ENCODE data around the gene TRHDE. TPM values are rescaled to one million over a fixed set of nuclear protein-coding genes. Genes with fewer than 3 reads are reported as not detected.

Gene TRHDE
- total and polyA plus RNA-seq, 9 of the 15 experiments (the other 6 are each of a cell fraction or from before 2014, with no cell fraction given) = 0.03 to 0.29 (median 0.09) TPM

GRCh38 chr12:72274931-72275330 lies 2.8 kb downstream of the TRHDE start:
- WGBS (ENCODE audit: insufficient coverage, low coverage, missing lambda C conversion rate) = 0% methylated on average over 1 of the region's 1 CpG
- Histone ChIP-seq H3K9ac (ENCODE audit: insufficient read depth in 1 of 2, low read depth in 2 of 2, low read length in 2 of 2) (no peak overlapping the region), H3K9me3 (replicated peaks; ENCODE audit: control insufficient read depth, insufficient read depth, low read depth, low read length) (no peaks in the 10 kb centered on the region), H2AFZ (ENCODE audit: low read depth, low read length) (no peak overlapping the region), H3K4me3 (no peak overlapping the region), H3K36me3 (ENCODE audit: control insufficient read depth, insufficient read depth, low read length) (no peaks in the 10 kb centered on the region), H4K20me1 (replicated peaks; ENCODE audit: control insufficient read depth, insufficient read depth, low read length) (0 out of 2 replicates have a peak, but pooled peaks cover 2% of the 10 kb centered on the region), H3K27ac (ENCODE audit: extremely low read depth, low read depth, low read length) (no peak overlapping the region), H3K79me2 (ENCODE audit: control insufficient read depth, insufficient read depth, low read length) (no peaks in the 10 kb centered on the region), H3K27me3 (ENCODE audit: control insufficient read depth in 2 of 2, insufficient read depth in 2 of 2, low read length in 2 of 2) (peaks cover 4 to 30% of the 10 kb centered on the region in 2 experiments; a peak in 4 of 5 replicates), H3K4me1 (replicated peaks in 1 of 2; ENCODE audit: control insufficient read depth in 2 of 2, insufficient read depth in 2 of 2, low read length in 2 of 2) (peaks cover 0 to 9% of the 10 kb centered on the region in 2 experiments; a peak in 2 of 5 replicates), H3K9me1 (ENCODE audit: control insufficient read depth, insufficient read depth, low read length) (no peaks in the 10 kb centered on the region), H3K4me2 (ENCODE audit: insufficient read depth, low read length) (no peak overlapping the region)
- no peak for ATAC-seq
- POLR2A ChIA-PET = no interaction called here
- intact Hi-C loops (cut with micrococcal nuclease) (no loop called here), in situ Hi-C loops (cut with MboI) (no loop called here)
- TF ChIP-seq ZNF124 (CRISPR knock-in tag; IDR thresholded peaks at IDR 0.05) = no peak
- no peak for TF ChIP-seq KAT7 (CRISPR knock-in tag; IDR thresholded peaks at IDR 0.05; ENCODE audit: borderline replicate concordance)
- CTCF ChIA-PET (ENCODE audit: low intra/inter-chr PET ratio) = no interaction called here
- no peak for DNase-seq (ENCODE audit: extremely low read depth in 1 of 4, low spot score in 3 of 4)
- no peak for FAIRE-seq
- no TSS peak for BruUV-seq (replicated peaks)

- H4K20me1 ChIP-seq (replicated peaks; ENCODE audit: control insufficient read depth, insufficient read depth, low read length) = 0 out of 2 replicates have a peak, but pooled peaks cover 2% of the 10 kb centered on the region
- no peak for FAIRE-seq
- BruUV-seq (replicated peaks) = no TSS peak
- no peak overlapping the region for H3K9ac ChIP-seq (ENCODE audit: insufficient read depth in 1 of 2, low read depth in 2 of 2, low read length in 2 of 2)
- no peaks in the 10 kb centered on the region for H3K9me1 ChIP-seq (ENCODE audit: control insufficient read depth, insufficient read depth, low read length)
- ChIA-PET CTCF (ENCODE audit: low intra/inter-chr PET ratio) (no interaction called here), POLR2A (no interaction called here)
- WGBS (ENCODE audit: insufficient coverage, low coverage, missing lambda C conversion rate) = 0% methylated on average over 2 of the region's 2 CpGs
- no peak overlapping the region for H3K4me3 ChIP-seq
- no peak for DNase-seq (ENCODE audit: extremely low read depth in 1 of 4, low spot score in 3 of 4)
- H2AFZ ChIP-seq (ENCODE audit: low read depth, low read length) = no peak overlapping the region
- no peak overlapping the region for H3K4me2 ChIP-seq (ENCODE audit: insufficient read depth, low read length)
- H3K27ac ChIP-seq (ENCODE audit: extremely low read depth, low read depth, low read length) = no peak overlapping the region
- H3K79me2 ChIP-seq (ENCODE audit: control insufficient read depth, insufficient read depth, low read length) = no peaks in the 10 kb centered on the region
- in situ Hi-C loops (cut with MboI) (no loop called here), intact Hi-C loops (cut with micrococcal nuclease) (no loop called here)
- H3K4me1 ChIP-seq (replicated peaks in 1 of 2; ENCODE audit: control insufficient read depth in 2 of 2, insufficient read depth in 2 of 2, low read length in 2 of 2) = peaks cover 0 to 9% of the 10 kb centered on the region in 2 experiments; a peak in 2 of 5 replicates
- H3K9me3 ChIP-seq (replicated peaks; ENCODE audit: control insufficient read depth, insufficient read depth, low read depth, low read length) = no peaks in the 10 kb centered on the region
- no peak for ATAC-seq
- peaks cover 4 to 30% of the 10 kb centered on the region in 2 experiments; a peak in 4 of 5 replicates for H3K27me3 ChIP-seq (ENCODE audit: control insufficient read depth in 2 of 2, insufficient read depth in 2 of 2, low read length in 2 of 2)
- H3K36me3 ChIP-seq (ENCODE audit: control insufficient read depth, insufficient read depth, low read length) = no peaks in the 10 kb centered on the region
- TF ChIP-seq HMG20B (CRISPR knock-in tag; IDR thresholded peaks at IDR 0.05) (no peak), JUND (IDR thresholded peaks at IDR 0.05; ENCODE audit: borderline replicate concordance, low read depth, low read length) (no peak), JUND (tag; IDR thresholded peaks at IDR 0.05; ENCODE audit: borderline replicate concordance, low read depth, low read length) (no peak), ZBTB9 (CRISPR knock-in tag; IDR thresholded peaks at IDR 0.05) (no peak), CEBPZ (IDR thresholded peaks at IDR 0.05; ENCODE audit: borderline replicate concordance, low read depth, low read length) (no peak), TCF15 (CRISPR knock-in tag; IDR thresholded peaks at IDR 0.05) (no peak), NONO (IDR thresholded peaks at IDR 0.05; ENCODE audit: low read depth in 2 of 2, low read length in 1 of 2) (no peak), CBFA2T3 (IDR thresholded peaks at IDR 0.05) (no peak), EP300 (IDR thresholded peaks at IDR 0.05; ENCODE audit: low read length) (no peak), CBX1 (IDR thresholded peaks at IDR 0.05; ENCODE audit: low read depth) (no peak)
Measured at GRCh38 chr12:72275526-72275925, 3.4 kb downstream of the TRHDE start.
